HepG2 (cell line): ENCODE results near the gene ENTREP3. TPM values are rescaled to one million over a fixed set of nuclear protein-coding genes. Genes with fewer than 3 reads are reported as not detected.

Experiments
- ARID2 ChIP-seq: sonication (generic); formaldehyde crosslinking; IDR thresholded peaks from 2 replicates; pipeline ENCODE4 v1.8.1; 2022; ENCODE audit warnings: mild to moderate bottlenecking, missing genetic modification reagents, borderline replicate concordance
- ATAD3A ChIP-seq: sonication (generic); formaldehyde crosslinking; IDR thresholded peaks from 2 replicates; pipeline ENCODE4 v1.4.0; 2020; ENCODE audit warnings: missing genetic modification reagents
- ATF6 ChIP-seq: sonication (generic); formaldehyde crosslinking; conservative IDR thresholded peaks from 2 replicates; pipeline ENCODE4 v1.4.0; 2020; ENCODE audit warnings: missing genetic modification reagents
- ATF7-NPFF ChIP-seq: sonication (generic); formaldehyde crosslinking; IDR thresholded peaks from 2 replicates; pipeline ENCODE4 v1.8.1; 2023; ENCODE audit warnings: mild to moderate bottlenecking, low read depth, missing genetic modification reagents, moderate library complexity
- EEA1 ChIP-seq: sonication (generic); formaldehyde crosslinking; IDR thresholded peaks from 2 replicates; pipeline ENCODE4 v1.5.1; 2020; ENCODE audit warnings: mild to moderate bottlenecking, missing genetic modification reagents, borderline replicate concordance
- ELK4 ChIP-seq: sonication (generic); formaldehyde crosslinking; IDR thresholded peaks from 2 replicates; pipeline ENCODE4 v1.9.0; 2021; ENCODE audit warnings: missing genetic modification reagents, borderline replicate concordance
- EZH2 ChIP-seq: conservative IDR thresholded peaks from 2 replicates; pipeline ENCODE4 v1.6.1; 2012; ENCODE audit warnings: mild to moderate bottlenecking, low read depth, low read length, moderate library complexity
- FOXA1 ChIP-seq, 2 experiments: fragments of 450-650 bp in 1 of 2; sonication (generic) in 1 of 2; formaldehyde crosslinking in 1 of 2; IDR thresholded peaks; 2 replicates each; pipeline versions ENCODE4 v1.4.0 to v1.6.1; 2016 to 2020; ENCODE audit warnings: missing genetic modification reagents in 1 of 2
- GATAD2A ChIP-seq: IDR thresholded peaks from 2 replicates; pipeline ENCODE4 v1.6.1; 2016
- HOXA5 ChIP-seq: sonication (generic); formaldehyde crosslinking; IDR thresholded peaks from 2 replicates; pipeline ENCODE4 v1.4.0; 2020; ENCODE audit warnings: missing genetic modification reagents
- MIXL1 ChIP-seq: IDR thresholded peaks from 2 replicates; pipeline ENCODE4 v1.6.1; 2016
- MYPOP ChIP-seq: sonication (generic); formaldehyde crosslinking; IDR thresholded peaks from 2 replicates; pipeline ENCODE4 v1.8.1; 2023; ENCODE audit warnings: mild to moderate bottlenecking, moderate library complexity, missing genetic modification reagents
- ONECUT2 ChIP-seq: sonication (generic); formaldehyde crosslinking; IDR thresholded peaks from 2 replicates; pipeline ENCODE4 v1.4.0; 2020; ENCODE audit warnings: missing genetic modification reagents
- POLR2G ChIP-seq: fragments of 200-400 bp; formaldehyde crosslinking; IDR thresholded peaks from 2 replicates; pipeline ENCODE4 v1.6.1; 2018; ENCODE audit warnings: mild to moderate bottlenecking, low read depth, low read length, moderate library complexity
- RAD51 ChIP-seq: fragments of 450-650 bp; IDR thresholded peaks from 2 replicates; pipeline ENCODE4 v1.6.1; 2016; ENCODE audit warnings: borderline replicate concordance
- RFXANK ChIP-seq: IDR thresholded peaks from 2 replicates; pipeline ENCODE4 v1.6.1; 2016
- SKI ChIP-seq: fragments of 450-650 bp; IDR thresholded peaks from one replicate; pipeline ENCODE4 v1.6.1; 2018; ENCODE audit warnings: mild to moderate bottlenecking; ENCODE audit not compliant: partially characterized antibody
- SMAD9 ChIP-seq: sonication (generic); formaldehyde crosslinking; IDR thresholded peaks from 2 replicates; pipeline ENCODE4 v1.5.1; 2020; ENCODE audit warnings: mild to moderate bottlenecking, missing genetic modification reagents
- ZNF24 ChIP-seq: fragments of 450-650 bp; IDR thresholded peaks from 2 replicates; pipeline ENCODE4 v1.6.1; 2017; ENCODE audit warnings: antibody characterized with exemption, mild to moderate bottlenecking
- ZNF33B ChIP-seq: sonication (generic); formaldehyde crosslinking; IDR thresholded peaks from 2 replicates; pipeline ENCODE4 v1.5.1; 2020; ENCODE audit warnings: mild to moderate bottlenecking, missing genetic modification reagents
- ZNF430 ChIP-seq: sonication (generic); formaldehyde crosslinking; IDR thresholded peaks from 2 replicates; pipeline ENCODE4 v1.9.0; 2021; ENCODE audit warnings: mild to moderate bottlenecking, missing genetic modification reagents
- ZNF546 ChIP-seq: sonication (generic); formaldehyde crosslinking; conservative IDR thresholded peaks from 2 replicates; pipeline ENCODE4 v1.8.1; 2023; ENCODE audit warnings: mild to moderate bottlenecking, missing genetic modification reagents
- ZNF549 ChIP-seq: sonication (generic); formaldehyde crosslinking; IDR thresholded peaks from 2 replicates; pipeline ENCODE4 v1.5.0; 2020; ENCODE audit warnings: missing genetic modification reagents
- ZNF598 ChIP-seq: sonication (generic); formaldehyde crosslinking; IDR thresholded peaks from 2 replicates; pipeline ENCODE4 v1.5.1; 2020; ENCODE audit warnings: mild to moderate bottlenecking, missing genetic modification reagents, borderline replicate concordance
- ZNF614 ChIP-seq: IDR thresholded peaks from 2 replicates; pipeline ENCODE4 v1.6.1; 2018; ENCODE audit warnings: missing biosample characterization, missing genetic modification reagents, inconsistent platforms, borderline replicate concordance
- ZXDC ChIP-seq: sonication (generic); formaldehyde crosslinking; IDR thresholded peaks from 2 replicates; pipeline ENCODE4 v1.5.0; 2020; ENCODE audit warnings: mild to moderate bottlenecking, missing genetic modification reagents
- polyA plus RNA-seq, 8 experiments: library from polyadenylated mRNA; depleted of rRNA in 3 of 8; stranded (reverse) in 7 of 8; unstranded in 1 of 8; fragments of >200 nt; fragmentation: Illumina TruSeq in 4 of 8; extraction: Trizol in 4 of 8; gene quantifications; 2 replicates each; pipeline versions ENCODE4 v1.2.1 to v1.2.3, GENCODE V29; 2011 to 2016; ENCODE audit warnings: low read depth in 4 of 8, missing spikeins in 1 of 8, mixed read lengths in 1 of 8; ENCODE audit not compliant: insufficient read depth in 1 of 8
- total RNA-seq, 5 experiments: library from RNA; depleted of rRNA; stranded (reverse); fragments of >200 nt; fragmentation: Illumina TruSeq; extraction: Trizol; gene quantifications; 2 replicates each; pipeline ENCODE4 v1.2.3, GENCODE V29; 2016; ENCODE audit warnings: low read depth in 1 of 5

ENTREP3 gene
- total and polyA plus RNA-seq, 2 of the 13 experiments (the other 11 are each of a cell fraction or from before 2014, with no cell fraction given) = 4.1 to 9.9 TPM

- TF ChIP-seq ATAD3A = no peak
- TF ChIP-seq ZNF549 (CRISPR knock-in tag) = no peak
- peak; percentile 13; the same call in 1 of the 2 replicates for TF ChIP-seq GATAD2A (CRISPR knock-in tag)
- no peak for TF ChIP-seq RFXANK (CRISPR knock-in tag)
- TF ChIP-seq FOXA1 (IDR thresholded peaks at IDR 0.05) = no peak
- no peak for TF ChIP-seq FOXA1 (CRISPR knock-in tag; IDR thresholded peaks at IDR 0.05)
- TF ChIP-seq ZNF430 (CRISPR knock-in tag) = 0 out of 2 replicates have a peak, but pooled peaks have one; percentile 16
- no peak for TF ChIP-seq ELK4
- TF ChIP-seq SKI = no peak
- no peak for TF ChIP-seq ATF6
- TF ChIP-seq ZNF24 = peak; percentile 78; the same call in 1 of the 2 replicates
- TF ChIP-seq ZNF598 (CRISPR knock-in tag) = peak; percentile 53; the same call in 1 of the 2 replicates
- no peak for TF ChIP-seq EZH2
- no peak for TF ChIP-seq ZXDC (CRISPR knock-in tag)
- no peak for TF ChIP-seq ATF7-NPFF (CRISPR knock-in tag)
- no peak for TF ChIP-seq EEA1
- TF ChIP-seq MIXL1 (CRISPR knock-in tag) = no peak
- no peak for TF ChIP-seq POLR2G
- no peak; the same call in 1 of the 2 replicates for TF ChIP-seq ZNF546 (CRISPR knock-in tag)
- 0 out of 2 replicates have a peak, but pooled peaks have one; percentile 38 for TF ChIP-seq ZNF33B (CRISPR knock-in tag)
- TF ChIP-seq ZNF614 (CRISPR knock-in tag) = no peak
- TF ChIP-seq HOXA5 (CRISPR knock-in tag) = no peak
- peak; percentile 50; the same call in 1 of the 2 replicates for TF ChIP-seq MYPOP (CRISPR knock-in tag)
- no peak for TF ChIP-seq RAD51
- no peak for TF ChIP-seq ARID2 (CRISPR knock-in tag)
- TF ChIP-seq SMAD9 (CRISPR knock-in tag) = 0 out of 2 replicates have a peak, but pooled peaks have one; percentile 28
- no peak for TF ChIP-seq ONECUT2 (CRISPR knock-in tag)
Observed at GRCh38 chr1:155226910-155227260, 28.4 kb downstream of the ENTREP3 start (continued).
